ENCODE data around the gene TNIK. TPM values are rescaled to one million over a fixed set of nuclear protein-coding genes. Genes with fewer than 3 reads are reported as not detected.
"Not testable (repeated sequence)": the region's sequence is repeated elsewhere in the genome, so short reads cannot be mapped to it uniquely, and the experiment has no call there.

The TNIK gene
- total RNA-seq, 4 donors from 2014 or later: 32.9 to 52.0 (median 40.2) TPM

- WGBS, 2 donors (ENCODE audit: low coverage in 1 of 2): 85 to 90% methylated on average over 3 of the region's 3 CpGs
Measured at GRCh38 chr3:171384101-171384891, 75.9 kb downstream of the TNIK start.

DNA sequence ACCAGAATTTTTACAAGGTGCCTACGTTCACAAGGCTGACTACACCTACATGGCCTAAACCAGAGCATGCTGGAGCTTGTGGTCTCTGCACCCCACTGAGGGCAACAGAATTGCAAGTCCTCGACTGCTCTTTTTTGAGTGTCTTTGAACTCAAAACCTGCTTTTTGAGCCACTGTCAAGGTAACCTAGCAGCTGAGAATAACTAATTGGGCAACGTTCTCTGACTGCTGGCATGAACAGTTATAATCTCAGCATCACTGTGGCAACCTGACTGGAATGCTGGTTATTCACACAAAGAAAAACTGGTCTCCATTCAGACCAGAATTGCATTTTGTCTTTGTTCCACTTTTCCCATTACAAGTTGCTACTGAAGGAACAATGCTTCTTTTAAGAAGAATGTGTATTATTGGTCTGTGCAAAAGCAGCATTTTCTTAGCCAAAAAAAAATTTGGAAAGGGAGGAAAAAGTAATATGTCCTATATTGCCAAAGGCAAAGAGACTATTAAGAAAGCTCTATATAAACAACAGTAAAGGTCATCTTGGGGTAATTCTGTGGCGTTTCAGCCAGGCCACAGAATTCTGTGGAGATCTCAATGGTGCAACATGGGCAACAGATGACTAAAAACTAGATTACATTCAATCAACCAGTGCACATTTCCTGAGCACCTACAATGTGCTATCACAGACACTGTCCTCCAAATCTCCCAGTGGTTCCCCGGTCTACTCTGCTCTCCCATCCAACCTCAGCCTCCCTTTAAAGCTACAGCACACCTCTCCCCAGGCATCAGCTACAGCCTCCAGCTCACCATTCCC is 76.8 kb downstream of the TNIK start:
- DNase-seq: no peak

More at GRCh38 chr3:171384101-171384891, 75.9 kb downstream of the TNIK start:
- no peaks in the 10 kb centered on the region for H3K9me3 ChIP-seq
- no peaks in the 10 kb centered on the region for H3K27me3 ChIP-seq
- no peak overlapping the region for H3K4me3 ChIP-seq
- no peak overlapping the region for H3K27ac ChIP-seq
- H3K4me1 ChIP-seq: peaks cover 0 to 26% (median 8%) of the 10 kb centered on the region in 4 donors
- TF ChIP-seq POLR2AphosphoS5 (IDR thresholded peaks at IDR 0.05): no peak
- TF ChIP-seq POLR2A (IDR thresholded peaks at IDR 0.05): no peak
- TF ChIP-seq, protein P1, sequence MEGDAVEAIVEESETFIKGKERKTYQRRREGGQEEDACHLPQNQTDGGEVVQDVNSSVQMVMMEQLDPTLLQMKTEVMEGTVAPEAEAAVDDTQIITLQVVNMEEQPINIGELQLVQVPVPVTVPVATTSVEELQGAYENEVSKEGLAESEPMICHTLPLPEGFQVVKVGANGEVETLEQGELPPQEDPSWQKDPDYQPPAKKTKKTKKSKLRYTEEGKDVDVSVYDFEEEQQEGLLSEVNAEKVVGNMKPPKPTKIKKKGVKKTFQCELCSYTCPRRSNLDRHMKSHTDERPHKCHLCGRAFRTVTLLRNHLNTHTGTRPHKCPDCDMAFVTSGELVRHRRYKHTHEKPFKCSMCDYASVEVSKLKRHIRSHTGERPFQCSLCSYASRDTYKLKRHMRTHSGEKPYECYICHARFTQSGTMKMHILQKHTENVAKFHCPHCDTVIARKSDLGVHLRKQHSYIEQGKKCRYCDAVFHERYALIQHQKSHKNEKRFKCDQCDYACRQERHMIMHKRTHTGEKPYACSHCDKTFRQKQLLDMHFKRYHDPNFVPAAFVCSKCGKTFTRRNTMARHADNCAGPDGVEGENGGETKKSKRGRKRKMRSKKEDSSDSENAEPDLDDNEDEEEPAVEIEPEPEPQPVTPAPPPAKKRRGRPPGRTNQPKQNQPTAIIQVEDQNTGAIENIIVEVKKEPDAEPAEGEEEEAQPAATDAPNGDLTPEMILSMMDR (IDR thresholded peaks at IDR 0.05): no peak
- no peak for TF ChIP-seq EP300 (IDR thresholded peaks at IDR 0.05; ENCODE audit: low read depth)
- in situ Hi-C loops (cut with MboI; ENCODE audit: low pct_ligation_motif_present in 1 of 4, low pct_unique_long_range_greater_than_20kb in 1 of 4, low sequenced_read_pairs in 3 of 4) (no loop called here), intact Hi-C loops (cut with DNase I; ENCODE audit: low total_unique reads) (no loop called here)
- no peak for DNase-seq
- H3K36me3 ChIP-seq: no peaks in the 10 kb centered on the region

DNA sequence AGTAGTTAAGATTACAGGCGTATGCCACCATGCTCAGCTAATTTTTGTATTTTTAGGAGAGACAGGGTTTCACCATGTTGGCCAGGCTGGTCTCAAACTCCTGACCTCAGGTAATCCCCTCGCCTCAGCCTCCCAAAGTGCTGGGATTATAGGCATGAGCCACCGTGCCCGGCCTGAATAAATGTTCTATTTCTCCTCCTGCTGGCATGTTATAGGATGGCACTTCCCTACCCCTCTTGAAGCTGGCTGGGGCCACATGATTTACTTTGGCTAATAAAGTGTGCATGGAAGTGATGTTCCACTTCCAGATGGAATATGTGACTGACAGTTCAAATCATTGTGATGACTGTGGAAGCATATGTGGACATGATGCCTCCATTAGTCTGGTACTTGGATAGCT is 77.9 kb downstream of the TNIK start:
- H3K36me3 ChIP-seq; intact Hi-C loops (cut with DNase I; ENCODE audit: low total_unique reads); H3K9me3 ChIP-seq; DNase-seq; H3K4me3 ChIP-seq; H3K27ac ChIP-seq; H3K27me3 ChIP-seq; in situ Hi-C loops (cut with MboI; ENCODE audit: low pct_ligation_motif_present in 1 of 4, low pct_unique_long_range_greater_than_20kb in 1 of 4, low sequenced_read_pairs in 3 of 4): not testable (repeated sequence)
- H3K4me1 ChIP-seq: peaks cover 0 to 26% (median 7%) of the 10 kb centered on the region in 4 donors
- 96% methylated on average over 4 of the region's 4 CpGs; no CpG with 5 or more reads in 1 of the 2 donors for WGBS, 2 donors (ENCODE audit: low coverage in 1 of 2)

More for the DNA sequence above, 76.8 kb downstream of the TNIK start:
- Histone ChIP-seq H3K36me3 (no peaks in the 10 kb centered on the region), H3K27me3 (no peaks in the 10 kb centered on the region), H3K27ac (no peak overlapping the region), H3K4me3 (no peak overlapping the region), H3K4me1 (peaks cover 0 to 26% (median 8%) of the 10 kb centered on the region in 4 donors), H3K9me3 (no peaks in the 10 kb centered on the region)
- 35 to 59% methylated on average over 3 to 5 of the region's 5 CpGs for WGBS, 2 donors (ENCODE audit: low coverage in 1 of 2)
- TF ChIP-seq POLR2AphosphoS5 (IDR thresholded peaks at IDR 0.05): no peak
- TF ChIP-seq EP300 (IDR thresholded peaks at IDR 0.05; ENCODE audit: low read depth): no peak
- no peak for TF ChIP-seq POLR2A (IDR thresholded peaks at IDR 0.05)
- TF ChIP-seq, protein P1 (IDR thresholded peaks at IDR 0.05): no peak
- intact Hi-C loops (cut with DNase I; ENCODE audit: low total_unique reads): no loop called here
- in situ Hi-C loops (cut with MboI; ENCODE audit: low pct_ligation_motif_present in 1 of 4, low pct_unique_long_range_greater_than_20kb in 1 of 4, low sequenced_read_pairs in 3 of 4): no loop called here

DNA sequence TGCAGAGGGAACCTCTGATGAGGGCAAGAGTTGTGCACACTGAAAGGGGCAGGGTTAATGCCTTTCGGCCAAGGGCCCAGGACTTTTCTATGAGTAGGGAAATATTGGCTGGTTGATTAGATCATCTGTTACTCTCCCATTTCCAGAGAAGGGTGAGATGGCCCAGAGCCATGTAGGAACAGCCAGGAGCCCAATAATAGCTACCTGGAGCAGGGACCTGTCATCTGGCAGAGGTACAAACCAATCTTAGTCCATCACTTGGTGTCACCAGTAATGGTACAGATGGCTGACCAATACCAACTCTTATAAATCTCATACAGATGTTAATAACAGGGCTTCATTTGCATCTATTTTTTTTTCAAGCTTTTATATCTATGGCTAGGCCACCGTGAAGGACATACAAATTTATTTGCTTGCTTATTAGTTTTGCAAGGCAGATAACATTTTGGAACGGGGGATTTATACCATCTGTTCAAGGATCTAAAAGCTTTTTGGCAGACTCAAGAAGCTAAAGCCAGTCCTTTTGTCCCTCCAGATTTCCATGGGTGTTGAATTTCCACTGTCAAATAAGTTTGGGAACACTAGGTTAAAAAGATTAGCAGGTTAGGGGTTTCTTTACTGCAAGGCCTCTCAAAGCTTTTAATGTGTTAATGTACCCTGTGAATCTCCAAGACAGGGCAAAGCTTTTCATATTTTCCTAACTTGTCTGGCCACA is 79.3 kb downstream of the TNIK start:
- in situ Hi-C loops (cut with MboI; ENCODE audit: low pct_ligation_motif_present in 1 of 4, low pct_unique_long_range_greater_than_20kb in 1 of 4, low sequenced_read_pairs in 3 of 4): no loop called here
- H3K9me3 ChIP-seq: no peaks in the 10 kb centered on the region

More for the DNA sequence above, 79.3 kb downstream of the TNIK start:
- no peak overlapping the region for H3K27ac ChIP-seq
- H3K27me3 ChIP-seq: no peaks in the 10 kb centered on the region
- TF ChIP-seq POLR2AphosphoS5 (IDR thresholded peaks at IDR 0.05) (no peak), EP300 (IDR thresholded peaks at IDR 0.05; ENCODE audit: low read depth) (no peak), POLR2A (IDR thresholded peaks at IDR 0.05) (no peak)
- TF ChIP-seq, protein P1 (IDR thresholded peaks at IDR 0.05): no peak
- H3K4me1 ChIP-seq: peaks cover 0 to 30% (median 3%) of the 10 kb centered on the region in 4 donors
- intact Hi-C loops (cut with DNase I; ENCODE audit: low total_unique reads): no loop called here
- no peak for DNase-seq
- no peak overlapping the region for H3K4me3 ChIP-seq
- H3K36me3 ChIP-seq: no peaks in the 10 kb centered on the region
- WGBS, 2 donors (ENCODE audit: low coverage in 1 of 2): 64 to 70% methylated on average over 3 of the region's 3 CpGs
